Mononuclear cell (primary cell): ENCODE measurements around the gene SAP30BP. TPM values are rescaled to one million over a fixed set of nuclear protein-coding genes. Genes with fewer than 3 reads are reported as not detected.

Experiments used
- H3K27me3 ChIP-seq: 2 replicates; pipeline ENCODE4 v1.6.0; 2011; ENCODE audit warnings: low read length, control low read depth; ENCODE audit not compliant: insufficient read depth
- H3K4me1 ChIP-seq: 2 replicates; pipeline ENCODE4 v1.5.1; 2011; ENCODE audit warnings: mild to moderate bottlenecking, low read length, control low read depth; ENCODE audit not compliant: insufficient read depth
- H3K4me3 ChIP-seq: 2 replicates; pipeline ENCODE4 v1.5.1; 2011; ENCODE audit warnings: mild to moderate bottlenecking, low read length, moderate library complexity
- H3K9me3 ChIP-seq: 2 replicates; pipeline ENCODE4 v1.5.1; 2011; ENCODE audit warnings: low read depth, mild to moderate bottlenecking, control low read depth, low read length
- total RNA-seq: library from RNA; depleted of rRNA; stranded (reverse); fragments of >200 nt; gene quantifications from one replicate; pipeline ENCODE4 v1.2.3, GENCODE V29; 2012

SAP30BP gene
- total RNA-seq, 1 donor: 105 TPM

DNA sequence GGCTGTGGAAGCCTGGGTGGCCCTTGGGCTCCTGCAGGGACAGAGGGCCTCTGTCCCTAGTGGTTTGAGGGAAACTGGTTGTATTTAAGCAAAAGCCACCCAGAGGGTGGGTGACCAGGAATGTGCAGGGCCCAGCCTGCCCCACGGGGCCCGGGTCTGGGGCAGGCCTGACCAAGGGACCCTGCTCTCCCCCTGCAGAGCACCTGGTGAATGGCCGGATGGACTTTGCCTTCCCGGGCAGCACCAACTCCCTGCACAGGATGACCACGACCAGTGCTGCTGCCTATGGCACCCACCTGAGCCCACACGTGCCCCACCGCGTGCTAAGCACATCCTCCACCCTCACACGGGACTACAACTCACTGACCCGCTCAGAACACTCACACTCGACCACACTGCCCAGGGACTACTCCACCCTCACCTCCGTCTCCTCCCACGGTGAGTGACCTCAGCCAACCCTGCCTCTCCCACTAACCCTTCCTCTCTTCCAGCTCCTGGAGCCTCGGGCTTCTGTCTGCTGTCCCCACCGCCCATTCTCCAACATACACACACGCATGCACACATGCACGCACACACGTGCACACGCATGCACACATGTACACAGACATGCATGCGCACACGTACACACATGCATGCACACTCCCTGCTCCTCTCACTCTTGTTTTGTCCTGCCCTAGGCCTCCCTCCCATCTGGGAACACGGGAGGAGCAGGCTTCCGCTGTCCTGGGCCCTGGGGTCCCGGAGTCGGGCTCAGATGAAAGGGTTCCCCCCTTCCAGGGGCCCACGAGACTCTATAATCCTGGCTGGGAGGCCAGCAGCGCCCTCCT lies 87.5 kb downstream of the SAP30BP start:
- H3K9me3 ChIP-seq: no peaks in the 10 kb centered on the region
- H3K4me1 ChIP-seq: peaks cover 28% of the 10 kb centered on the region
- H3K27me3 ChIP-seq: no peaks in the 10 kb centered on the region
- no peak overlapping the region for H3K4me3 ChIP-seq

DNA sequence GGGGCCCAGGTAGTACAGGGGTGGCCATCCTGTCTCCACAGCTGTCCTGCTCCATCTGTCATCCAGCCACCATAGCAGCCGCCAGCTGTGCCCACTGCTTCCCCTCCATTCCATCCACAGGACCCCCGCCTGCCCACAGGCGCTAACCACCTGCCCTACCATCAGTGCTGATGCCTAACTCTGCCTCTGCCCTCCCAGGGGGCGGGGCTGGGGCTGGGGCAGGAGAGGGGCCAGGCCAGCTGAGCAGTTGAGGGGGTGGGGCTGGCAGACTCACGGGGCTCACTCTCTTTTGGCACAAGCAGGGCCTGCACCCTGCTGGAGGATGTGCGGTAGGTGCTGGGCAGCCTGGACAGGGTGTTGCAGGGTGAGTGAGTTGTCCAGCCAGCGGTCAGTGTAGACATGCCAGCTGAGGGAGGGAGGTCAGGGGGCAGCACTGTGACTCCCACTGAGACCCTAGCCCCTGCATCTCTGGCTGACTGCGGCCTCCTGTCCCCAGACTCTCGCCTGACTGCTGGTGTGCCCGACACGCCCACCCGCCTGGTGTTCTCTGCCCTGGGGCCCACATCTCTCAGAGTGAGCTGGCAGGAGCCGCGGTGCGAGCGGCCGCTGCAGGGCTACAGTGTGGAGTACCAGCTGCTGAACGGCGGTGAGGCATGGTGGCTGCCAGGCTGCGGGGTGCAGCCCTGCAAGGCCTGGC lies 88.2 kb downstream of the SAP30BP start:
- Histone ChIP-seq H3K27me3 (no peaks in the 10 kb centered on the region), H3K4me1 (peaks cover 22% of the 10 kb centered on the region), H3K9me3 (no peaks in the 10 kb centered on the region), H3K4me3 (no peak overlapping the region)

DNA sequence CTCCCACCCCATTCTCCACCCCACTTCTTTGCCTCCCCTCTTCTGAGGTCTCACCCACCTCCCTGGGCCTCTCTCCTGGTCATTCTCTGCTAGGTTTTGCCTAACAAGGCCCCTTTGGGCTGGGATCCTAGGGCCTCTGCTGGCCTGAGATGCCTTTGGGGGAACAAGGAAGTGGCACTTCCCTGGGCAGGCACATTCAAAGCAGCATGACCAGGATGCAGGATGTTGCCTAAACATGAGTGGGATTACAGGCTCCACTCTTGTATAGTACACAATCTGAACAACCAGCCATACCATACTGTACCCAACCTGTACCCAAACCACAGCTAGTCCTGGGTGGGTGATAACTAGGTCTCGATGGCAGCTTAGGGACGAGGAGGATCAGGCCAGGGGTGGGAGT lies 88.9 kb downstream of the SAP30BP start:
- Histone ChIP-seq H3K4me3 (no peak overlapping the region), H3K27me3 (no peaks in the 10 kb centered on the region), H3K9me3 (no peaks in the 10 kb centered on the region), H3K4me1 (peaks cover 22% of the 10 kb centered on the region)

DNA sequence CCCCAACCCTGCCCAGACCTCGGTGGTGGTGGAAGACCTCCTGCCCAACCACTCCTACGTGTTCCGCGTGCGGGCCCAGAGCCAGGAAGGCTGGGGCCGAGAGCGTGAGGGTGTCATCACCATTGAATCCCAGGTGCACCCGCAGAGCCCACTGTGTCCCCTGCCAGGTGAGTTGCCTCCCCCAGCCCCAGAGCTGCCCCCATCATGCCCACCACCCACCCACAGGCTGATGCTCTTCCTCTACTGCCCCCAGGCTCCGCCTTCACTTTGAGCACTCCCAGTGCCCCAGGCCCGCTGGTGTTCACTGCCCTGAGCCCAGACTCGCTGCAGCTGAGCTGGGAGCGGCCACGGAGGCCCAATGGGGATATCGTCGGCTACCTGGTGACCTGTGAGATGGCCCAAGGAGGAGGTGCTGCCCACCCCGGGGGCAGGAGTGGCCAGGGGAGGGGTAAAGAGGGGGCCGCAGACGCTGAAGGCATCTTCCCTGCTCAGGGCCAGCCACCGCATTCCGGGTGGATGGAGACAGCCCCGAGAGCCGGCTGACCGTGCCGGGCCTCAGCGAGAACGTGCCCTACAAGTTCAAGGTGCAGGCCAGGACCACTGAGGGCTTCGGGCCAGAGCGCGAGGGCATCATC lies 89.4 kb downstream of the SAP30BP start:
- Histone ChIP-seq H3K4me3 (no peak overlapping the region), H3K4me1 (peaks cover 22% of the 10 kb centered on the region)

DNA sequence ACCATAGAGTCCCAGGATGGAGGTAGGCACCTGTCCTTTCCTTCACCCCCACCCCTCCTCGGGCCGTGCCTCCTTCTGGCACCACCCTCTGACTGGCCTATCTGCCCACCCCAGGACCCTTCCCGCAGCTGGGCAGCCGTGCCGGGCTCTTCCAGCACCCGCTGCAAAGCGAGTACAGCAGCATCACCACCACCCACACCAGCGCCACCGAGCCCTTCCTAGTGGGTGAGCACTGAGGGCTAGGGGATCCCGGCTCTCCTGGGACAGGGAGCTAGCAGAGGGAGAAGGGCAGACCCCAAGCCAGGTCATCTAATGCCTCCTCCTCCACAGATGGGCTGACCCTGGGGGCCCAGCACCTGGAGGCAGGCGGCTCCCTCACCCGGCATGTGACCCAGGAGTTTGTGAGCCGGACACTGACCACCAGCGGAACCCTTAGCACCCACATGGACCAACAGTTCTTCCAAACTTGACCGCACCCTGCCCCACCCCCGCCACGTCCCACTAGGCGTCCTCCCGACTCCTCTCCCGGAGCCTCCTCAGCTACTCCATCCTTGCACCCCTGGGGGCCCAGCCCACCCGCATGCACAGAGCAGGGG lies 90.0 kb downstream of the SAP30BP start:
- Histone ChIP-seq H3K4me3 (no peak overlapping the region), H3K4me1 (peaks cover 22% of the 10 kb centered on the region), H3K27me3 (no peaks in the 10 kb centered on the region), H3K9me3 (no peaks in the 10 kb centered on the region)

More for the DNA sequence above, 89.4 kb downstream of the SAP30BP start:
- Histone ChIP-seq H3K9me3 (no peaks in the 10 kb centered on the region), H3K27me3 (no peaks in the 10 kb centered on the region)

Other genes with a start within 250 kb of the SAP30BP start
- gene TMEM94, start 210.7 kb upstream of the SAP30BP start, total RNA-seq: 21.1 TPM
- gene CASKIN2, start 151.8 kb upstream of the SAP30BP start, total RNA-seq: 0.10 TPM
- 14.7 TPM for gene TSEN54, start 150.8 kb upstream of the SAP30BP start, total RNA-seq
- 13.2 TPM for gene LLGL2, start 141.6 kb upstream of the SAP30BP start, total RNA-seq
- 75.9 TPM for gene MYO15B, start 79.5 kb upstream of the SAP30BP start, total RNA-seq
- 3.6 TPM for gene SMIM5, start 33.9 kb upstream of the SAP30BP start, total RNA-seq
- gene RECQL5, start 184 bp upstream of the SAP30BP start, total RNA-seq: 7.8 TPM
- 0.10 TPM for gene ITGB4, start 54.1 kb downstream of the SAP30BP start, total RNA-seq
- gene GALK1, start 97.9 kb downstream of the SAP30BP start, total RNA-seq: 8.8 TPM
- gene UNK, start 117.5 kb downstream of the SAP30BP start, total RNA-seq: 32.8 TPM
- 42.9 TPM for gene UNC13D, start 177.1 kb downstream of the SAP30BP start, total RNA-seq
- 30.5 TPM for gene WBP2, start 188.0 kb downstream of the SAP30BP start, total RNA-seq
- gene TRIM47, start 211.2 kb downstream of the SAP30BP start, total RNA-seq: 0.63 TPM
- gene TRIM65, start 229.6 kb downstream of the SAP30BP start, total RNA-seq: 5.8 TPM
- 45.4 TPM for gene MRPL38, start 237.5 kb downstream of the SAP30BP start, total RNA-seq